CD4-positive, alpha-beta T cell treated with Interleukin-6 for 4 hours (primary cell): ENCODE results near the gene AFF2.

Source experiments
- DNase-seq: peaks from one replicate; pipeline ENCODE4 v3.0.0-alpha.2; 2020; ENCODE audit warnings: mixed read lengths

AFF2 gene

GRCh38 chrX:148768296-148768695, 267.9 kb downstream of the AFF2 start:
- no peak for DNase-seq

- DNase-seq = no peak
Measured at GRCh38 chrX:148771440-148771839, 271.0 kb downstream of the AFF2 start.

GRCh38 chrX:148774276-148774675, 273.9 kb downstream of the AFF2 start:
- no peak for DNase-seq

- DNase-seq = no peak
Measured at GRCh38 chrX:148784137-148784536, 283.7 kb downstream of the AFF2 start.

GRCh38 chrX:148784856-148785255, 284.4 kb downstream of the AFF2 start:
- no peak for DNase-seq

GRCh38 chrX:148785256-148785655, 284.8 kb downstream of the AFF2 start:
- no peak for DNase-seq

DNA sequence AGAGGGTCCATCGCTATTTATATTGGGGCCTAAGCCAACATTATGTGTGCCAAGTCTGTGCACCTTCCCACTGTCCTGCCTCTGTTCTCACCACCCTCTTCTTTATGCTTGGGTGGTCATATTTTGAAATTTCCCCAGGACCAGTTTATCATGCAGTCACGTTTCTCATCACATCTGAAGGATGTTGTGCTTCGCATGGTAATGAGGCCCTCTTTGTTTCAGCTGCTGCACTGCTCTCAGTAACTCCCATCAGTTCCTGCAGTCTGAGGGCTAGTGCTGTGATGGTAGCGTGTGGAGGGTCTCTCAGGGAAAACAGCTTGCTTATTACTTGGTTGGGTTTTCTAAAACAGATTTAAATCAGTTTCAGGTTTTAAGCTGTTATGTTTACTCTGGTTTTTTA, 288.0 kb downstream of the AFF2 start:
- DNase-seq = no peak

DNA sequence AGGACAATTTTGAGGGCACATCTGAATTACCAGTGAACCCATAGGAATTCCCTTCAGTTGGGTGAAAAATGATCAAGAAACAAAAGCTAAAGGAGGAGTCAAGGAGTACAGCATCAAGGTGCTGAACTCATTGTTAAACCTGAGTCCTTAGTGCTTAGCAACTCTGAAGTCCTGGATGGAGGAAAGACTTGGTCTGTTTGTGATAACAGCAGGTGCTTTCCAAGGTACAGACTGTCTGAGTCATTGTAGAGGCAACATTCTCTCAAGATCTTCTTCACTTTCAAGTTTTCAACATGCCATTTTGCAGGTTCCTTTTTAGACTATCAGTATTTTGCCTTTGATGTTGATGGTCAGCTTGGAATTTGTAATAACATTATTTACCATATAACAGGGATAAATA, 293.9 kb downstream of the AFF2 start:
- no peak for DNase-seq

GRCh38 chrX:148804579-148805355, 304.4 kb downstream of the AFF2 start:
- no peak for DNase-seq

- DNase-seq = no peak
Measured at GRCh38 chrX:148806145-148806870, 305.9 kb downstream of the AFF2 start.

DNA sequence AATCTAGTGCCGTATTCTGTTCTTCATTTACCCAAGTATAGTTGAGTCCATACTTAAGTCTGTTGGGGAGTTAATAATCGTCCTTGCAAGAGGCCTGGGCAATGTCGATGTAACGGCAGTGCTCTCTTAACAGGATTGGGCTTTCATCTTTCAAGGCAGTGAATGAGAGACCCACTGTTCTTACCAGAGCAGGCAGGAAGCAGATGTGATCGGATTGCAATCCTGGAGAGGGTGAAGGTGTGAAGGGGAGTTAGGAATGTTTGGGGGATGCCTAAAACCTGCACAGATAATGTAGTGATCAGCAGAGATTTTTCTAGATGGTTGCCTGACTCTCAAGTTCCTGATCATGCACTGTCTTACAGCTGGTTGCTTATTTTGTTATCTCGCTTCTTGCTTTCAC, 308.4 kb downstream of the AFF2 start:
- DNase-seq = no peak

DNA sequence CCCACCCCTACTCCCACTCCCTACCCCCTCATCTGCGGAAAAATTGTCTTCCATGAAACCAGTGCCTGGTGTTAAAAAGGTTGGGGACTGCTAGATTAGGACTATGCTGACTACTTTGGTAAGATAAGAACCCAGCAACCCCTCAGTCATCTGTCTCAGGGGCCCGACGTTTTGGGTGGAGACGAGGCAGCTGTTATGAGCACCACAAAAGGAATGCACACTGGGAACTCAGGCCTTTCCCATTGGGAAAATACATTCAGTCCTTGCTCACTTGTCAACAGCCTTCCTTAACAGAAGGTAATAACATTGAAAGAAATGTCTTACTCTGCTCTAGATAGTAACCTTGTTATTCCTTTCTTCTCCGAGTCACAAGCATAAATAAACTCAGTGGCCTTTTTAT, 310.8 kb downstream of the AFF2 start:
- no peak for DNase-seq

DNA sequence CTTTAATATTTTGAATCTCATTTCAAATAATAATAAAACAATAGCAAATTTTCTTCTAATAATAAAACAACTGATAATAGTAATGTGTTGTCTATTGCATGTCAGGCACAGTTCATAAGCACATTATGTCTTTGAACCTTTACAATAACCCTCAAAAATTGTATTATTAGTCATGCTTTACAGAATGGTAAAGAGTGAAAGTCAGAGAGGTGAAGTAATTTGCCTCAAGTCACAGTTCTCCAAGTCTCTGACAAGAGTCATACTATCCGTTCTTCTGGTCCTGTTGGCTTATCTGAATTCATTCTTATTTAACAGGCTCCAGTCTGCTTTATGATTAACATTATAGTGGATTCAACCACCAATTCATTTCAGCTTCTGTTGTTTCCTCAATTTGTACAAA, 313.0 kb downstream of the AFF2 start:
- no peak for DNase-seq

DNA sequence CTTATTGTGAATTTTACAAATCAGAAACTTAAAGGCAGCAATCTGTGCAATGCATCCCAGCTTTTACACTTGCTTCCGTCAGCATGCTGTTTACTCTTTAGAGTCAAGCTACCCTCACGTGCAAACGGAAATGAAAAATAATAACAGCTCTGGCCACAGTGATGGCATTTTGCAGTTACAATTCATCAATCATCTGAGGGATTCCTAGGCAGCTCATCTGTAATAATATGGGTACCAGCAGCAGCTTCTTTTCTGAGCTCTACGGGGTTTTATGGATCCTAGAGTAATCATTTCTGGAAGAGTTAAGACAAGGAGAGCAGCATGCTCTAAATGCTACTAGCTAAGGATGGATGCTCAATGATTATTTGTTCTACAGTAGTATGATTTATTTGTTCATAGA, 313.6 kb downstream of the AFF2 start:
- DNase-seq = no peak

DNA sequence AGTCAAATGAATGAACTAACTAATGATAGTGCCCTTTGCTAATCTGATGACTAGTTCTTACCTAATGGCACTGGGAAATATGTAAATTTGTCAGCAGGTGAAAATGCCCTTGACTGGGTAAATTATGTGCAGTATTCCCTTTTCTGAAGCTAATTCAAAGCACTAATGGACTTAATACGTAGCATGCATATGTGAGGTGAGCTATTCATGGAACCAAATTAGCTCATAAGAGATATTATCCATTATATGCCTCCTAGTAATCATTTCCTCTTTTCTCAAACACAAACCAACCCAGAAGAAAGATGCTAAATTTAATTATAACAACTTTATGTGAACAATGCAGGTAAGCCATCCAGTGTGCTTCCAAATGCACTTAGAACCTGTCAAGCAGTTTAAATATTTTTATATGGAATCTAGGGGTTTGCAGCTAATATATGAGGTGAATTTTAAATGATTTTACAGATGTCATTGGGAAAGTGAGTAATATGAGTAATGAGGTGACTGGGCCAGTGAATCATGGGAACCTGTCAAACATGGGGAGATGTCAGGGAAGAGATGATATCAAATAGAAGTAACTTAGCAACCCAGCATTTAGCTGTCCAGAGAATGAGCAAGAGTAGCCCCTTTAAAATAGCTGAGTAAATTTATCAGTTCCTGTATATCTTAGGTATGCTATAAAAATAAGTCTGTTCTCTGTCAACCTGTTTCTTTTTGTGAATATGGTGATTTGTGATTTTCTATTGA, 315.0 kb downstream of the AFF2 start:
- no peak for DNase-seq

DNA sequence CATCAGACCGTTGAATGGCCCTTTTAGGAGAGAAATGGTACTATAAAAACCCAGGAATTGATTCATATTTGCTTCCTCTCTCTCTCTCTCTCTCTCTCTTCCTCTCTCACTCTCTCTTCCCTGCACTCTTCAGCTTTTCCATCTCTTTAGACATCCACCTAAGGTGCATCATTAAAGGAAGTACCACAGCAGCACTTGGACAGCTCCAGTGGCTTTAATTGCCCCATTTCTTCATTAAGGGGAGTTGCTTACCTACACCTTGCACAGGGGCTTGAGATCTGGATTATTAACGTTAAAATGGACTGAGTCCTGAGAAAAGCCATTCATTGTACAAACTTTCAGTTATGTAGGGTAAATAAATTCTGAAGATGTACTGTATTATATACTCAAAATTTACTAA, 323.6 kb downstream of the AFF2 start:
- no peak for DNase-seq

DNA sequence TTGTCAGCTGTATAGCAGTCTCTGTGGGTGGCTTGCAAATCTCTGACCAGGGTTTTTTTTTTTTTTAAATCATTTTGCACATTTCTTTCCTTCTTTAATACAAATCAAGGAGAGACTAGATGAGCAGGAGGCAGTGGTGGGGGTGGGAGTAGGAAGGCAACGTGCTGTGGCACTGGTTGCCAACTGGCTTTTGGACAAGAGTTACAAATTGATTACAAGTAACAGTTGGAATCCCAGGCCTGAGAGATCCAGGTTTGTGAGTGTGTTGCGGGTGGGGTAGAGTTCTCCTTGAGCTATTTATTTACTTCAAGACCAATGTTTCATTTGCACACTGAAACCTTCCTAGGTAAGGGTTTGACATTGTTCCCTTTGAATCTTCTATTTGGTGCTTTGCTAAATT, 325.3 kb downstream of the AFF2 start:
- DNase-seq = no peak

DNA sequence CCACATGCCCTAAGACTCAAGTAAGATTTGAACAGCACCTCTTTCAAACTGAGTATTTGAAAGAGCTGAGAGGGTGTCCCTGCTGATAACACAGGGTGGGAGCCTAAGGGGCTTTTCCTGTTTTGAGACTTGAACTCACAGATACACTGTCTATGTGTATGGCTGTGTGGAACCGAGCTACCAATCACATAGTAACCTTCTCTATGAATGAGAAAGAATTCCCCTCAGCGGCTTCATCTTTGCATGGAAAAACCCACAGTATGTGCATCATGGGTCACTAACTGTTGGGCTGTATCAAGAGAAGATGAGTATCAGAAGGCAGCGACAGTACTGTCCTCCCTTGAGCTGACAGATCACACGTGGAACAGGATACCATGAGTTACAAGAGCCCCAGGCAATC, 336.3 kb downstream of the AFF2 start:
- DNase-seq = no peak

DNA sequence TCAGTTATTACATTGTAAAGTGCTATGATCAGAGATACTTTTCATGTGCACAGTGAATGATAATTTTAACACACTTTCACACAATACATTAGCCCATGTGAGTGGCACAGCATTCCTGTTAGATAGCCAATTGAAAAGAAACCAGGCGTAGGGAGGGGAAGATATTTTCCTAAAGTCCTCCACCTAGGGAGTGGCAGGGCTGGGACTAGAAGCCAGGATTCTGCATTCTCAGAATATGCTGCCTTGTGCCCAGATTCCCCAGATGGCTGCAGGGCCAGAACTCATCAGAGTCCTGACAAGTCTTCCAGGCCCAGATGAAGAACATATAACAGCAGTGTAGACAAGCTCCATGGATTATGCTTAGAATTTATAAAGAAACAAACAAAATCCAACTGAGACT, 350.2 kb downstream of the AFF2 start:
- no peak for DNase-seq

- DNase-seq = no peak
Measured at GRCh38 chrX:148854306-148854705, 353.9 kb downstream of the AFF2 start.

- DNase-seq = no peak
Measured at GRCh38 chrX:148856505-148856904, 356.1 kb downstream of the AFF2 start.

GRCh38 chrX:148865277-148866210, 365.1 kb downstream of the AFF2 start:
- DNase-seq = no peak

DNA sequence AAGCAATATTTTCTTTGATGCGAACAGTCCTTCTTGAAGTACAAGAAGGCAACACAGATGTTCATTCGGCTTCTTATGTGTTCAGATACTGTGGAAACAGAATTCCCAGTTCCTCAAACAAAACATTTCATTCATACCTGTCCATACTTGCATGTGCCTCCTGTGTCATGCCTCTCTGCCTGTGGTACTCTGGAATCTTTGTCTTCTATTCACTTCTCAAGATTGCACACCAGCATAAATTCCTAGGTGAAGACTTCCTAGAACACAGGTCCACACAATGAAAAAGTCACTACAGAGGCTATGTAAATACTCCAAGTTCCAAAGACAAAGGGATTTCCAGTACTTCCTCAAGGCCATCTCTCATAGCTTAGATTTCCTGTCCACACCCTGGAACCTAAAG, 367.2 kb downstream of the AFF2 start:
- DNase-seq = no peak
